H1 (cell line): ENCODE data around the gene EXOSC1. TPM values are rescaled to one million over a fixed set of nuclear protein-coding genes. Genes with fewer than 3 reads are reported as not detected.

Source experiments
- CTCF ChIA-PET: fragments of 300-600 bp; sonication (Branson Sonifier 250); formaldehyde crosslinking; loops from one replicate; lab custom pipeline; 2021; ENCODE audit not compliant: partially characterized antibody; lab: Charles Lee
- POLR2A ChIA-PET: fragments of 300-600 bp; sonication (Branson Sonifier 250); formaldehyde crosslinking; loops from one replicate; lab custom pipeline; 2021; ENCODE audit warnings: inconsistent platforms; ENCODE audit not compliant: partially characterized antibody; lab: Charles Lee
- DNase-seq, 2 experiments: peaks; one replicate each; pipeline versions ENCODE4 v3.0.0 to v3.0.0-alpha.2; 2010 to 2022; ENCODE audit warnings: low spot score in 2 of 2, low read depth in 1 of 2, mixed read lengths in 1 of 2
- FAIRE-seq: peaks from 2 replicates; lab custom pipeline; 2011; peaks lifted over from hg19 to GRCh38; lab: Jason Lieb, UNC
- H2AFZ ChIP-seq: 2 replicates; pipeline ENCODE4 v1.8.1; 2012; ENCODE audit warnings: low read length, inconsistent platforms
- H2AK5ac ChIP-seq: 2 replicates; pipeline ENCODE4 v1.6.1; 2013; ENCODE audit warnings: low read depth, low read length
- H2BK120ac ChIP-seq: replicated peaks from 2 replicates; pipeline ENCODE3; 2013; ENCODE audit warnings: low read depth, low read length, inconsistent platforms
- H2BK12ac ChIP-seq: 2 replicates; pipeline ENCODE4 v1.6.1; 2013; ENCODE audit warnings: low read depth, low read length
- H2BK15ac ChIP-seq: 2 replicates; pipeline ENCODE4 v1.6.1; 2013; ENCODE audit warnings: low read length
- H2BK20ac ChIP-seq: 2 replicates; pipeline ENCODE4 v1.6.1; 2013; ENCODE audit warnings: low read length
- H2BK5ac ChIP-seq: 2 replicates; pipeline ENCODE4 v1.6.1; 2013; ENCODE audit warnings: low read depth, low read length
- H3K14ac ChIP-seq: 2 replicates; pipeline ENCODE4 v1.6.1; 2013; ENCODE audit warnings: inconsistent platforms; ENCODE audit not compliant: insufficient read length
- H3K18ac ChIP-seq: 2 replicates; pipeline ENCODE4 v1.6.1; 2013; ENCODE audit warnings: low read length; ENCODE audit errors: extremely low read depth
- H3K23ac ChIP-seq: 2 replicates; pipeline ENCODE4 v1.6.1; 2013; ENCODE audit warnings: inconsistent platforms; ENCODE audit not compliant: insufficient read length
- H3K23me2 ChIP-seq: 2 replicates; pipeline ENCODE4 v1.6.1; 2013; ENCODE audit warnings: low read depth, low read length
- H3K27ac ChIP-seq: 2 replicates; pipeline ENCODE4 v1.6.1; 2011; ENCODE audit warnings: low read depth, low read length, inconsistent platforms
- H3K27me3 ChIP-seq, 4 experiments: replicated peaks in 1 of 4; 1 replicate in 1 of 4; 2 replicates in 3 of 4; pipeline versions ENCODE4 v1.6.1 to v1.8.1; 2011 to 2013; ENCODE audit warnings: low read length in 3 of 4, mild to moderate bottlenecking in 3 of 4, inconsistent platforms in 2 of 4, mixed read lengths in 2 of 4, moderate library complexity in 1 of 4; ENCODE audit not compliant: control insufficient read depth in 3 of 4, insufficient read depth in 3 of 4; ENCODE audit errors: extremely low read depth in 1 of 4
- H3K36me3 ChIP-seq, 4 experiments: 2 replicates each; pipeline versions ENCODE4 v1.6.1 to v1.8.1; 2011 to 2013; ENCODE audit warnings: mild to moderate bottlenecking in 4 of 4, low read length in 3 of 4, moderate library complexity in 2 of 4, control low read depth in 1 of 4, inconsistent platforms in 1 of 4; ENCODE audit not compliant: insufficient read depth in 4 of 4, control insufficient read depth in 2 of 4
- H3K4ac ChIP-seq: replicated peaks from 2 replicates; pipeline ENCODE3; 2013; ENCODE audit warnings: low read length, low read depth, mixed read lengths, inconsistent platforms; ENCODE audit not compliant: insufficient read length
- H3K4me1 ChIP-seq, 4 experiments: replicated peaks in 1 of 4; 1 replicate in 1 of 4; 2 replicates in 3 of 4; pipeline versions ENCODE4 v1.6.1 to v1.8.1; 2011 to 2013; ENCODE audit warnings: low read length in 3 of 4, inconsistent platforms in 2 of 4, mixed read lengths in 1 of 4; ENCODE audit not compliant: insufficient read depth in 4 of 4, control insufficient read depth in 3 of 4
- H3K4me2 ChIP-seq, 2 experiments: 2 replicates each; pipeline versions ENCODE4 v1.6.1 to v1.8.1; 2011 to 2013; ENCODE audit warnings: low read depth in 2 of 2, low read length in 2 of 2, control low read depth in 1 of 2, inconsistent platforms in 1 of 2, mild to moderate bottlenecking in 1 of 2; ENCODE audit not compliant: insufficient read depth in 1 of 2
- H3K4me3 ChIP-seq, 4 experiments: fragments of 200-600, 300-600 bp in 1 of 4; sonication (generic), shearing (Covaris generic), sonication (Bioruptor Twin) in 1 of 4; 2 replicates each; pipeline versions ENCODE4 v1.5.1 to v1.8.1; 2011 to 2016; ENCODE audit warnings: low read length in 4 of 4, low read depth in 3 of 4, control low read depth in 2 of 4, inconsistent platforms in 2 of 4, mild to moderate bottlenecking in 2 of 4, mixed read lengths in 1 of 4, moderate library complexity in 1 of 4; ENCODE audit not compliant: insufficient read depth in 2 of 4; ENCODE audit errors: extremely low read depth in 1 of 4
- H3K56ac ChIP-seq: replicated peaks from 2 replicates; pipeline ENCODE3; 2013; ENCODE audit warnings: low read depth, mild to moderate bottlenecking, mixed read lengths, low read length, inconsistent platforms; ENCODE audit not compliant: insufficient read length
- H3K79me1 ChIP-seq: 2 replicates; pipeline ENCODE4 v1.6.1; 2013; ENCODE audit warnings: low read depth, low read length, control low read depth
- H3K79me2 ChIP-seq, 2 experiments: 2 replicates each; pipeline versions ENCODE4 v1.6.1 to v1.8.1; 2012 to 2013; ENCODE audit warnings: low read length in 2 of 2, mild to moderate bottlenecking in 2 of 2, inconsistent platforms in 1 of 2; ENCODE audit not compliant: insufficient read depth in 2 of 2, control insufficient read depth in 1 of 2
- H3K9ac ChIP-seq, 4 experiments: replicated peaks in 1 of 4; 1 replicate in 1 of 4; 2 replicates in 3 of 4; pipeline versions ENCODE4 v1.6.1 to v1.8.1; 2011 to 2013; ENCODE audit warnings: low read depth in 3 of 4, low read length in 3 of 4, control low read depth in 2 of 4, mild to moderate bottlenecking in 2 of 4, moderate library complexity in 2 of 4, inconsistent platforms in 1 of 4; ENCODE audit errors: extremely low read depth in 1 of 4
- H3K9me3 ChIP-seq, 2 experiments: 2 replicates each; pipeline versions ENCODE4 v1.6.1 to v1.8.1; 2012 to 2013; ENCODE audit warnings: mild to moderate bottlenecking in 2 of 2, moderate library complexity in 2 of 2, control low read depth in 1 of 2, inconsistent platforms in 1 of 2, low read depth in 1 of 2, low read length in 1 of 2, mixed read lengths in 1 of 2; ENCODE audit not compliant: insufficient read depth in 2 of 2
- H4K20me1 ChIP-seq, 2 experiments: replicated peaks in 1 of 2; 2 replicates each; pipeline versions ENCODE3 to v1.8.1; 2011 to 2013; ENCODE audit warnings: inconsistent platforms in 2 of 2, low read length in 2 of 2, mild to moderate bottlenecking in 1 of 2; ENCODE audit not compliant: insufficient read depth in 2 of 2, control insufficient read depth in 1 of 2
- H4K5ac ChIP-seq: 2 replicates; pipeline ENCODE4 v1.6.1; 2013; ENCODE audit warnings: low read length, low read depth, mixed read lengths, inconsistent platforms; ENCODE audit not compliant: insufficient read length
- H4K8ac ChIP-seq: 2 replicates; pipeline ENCODE4 v1.8.0; 2013; ENCODE audit warnings: mild to moderate bottlenecking, moderate library complexity, low read length, inconsistent platforms; ENCODE audit not compliant: insufficient read depth; ENCODE audit errors: extremely low read depth
- H4K91ac ChIP-seq: replicated peaks from 2 replicates; pipeline ENCODE3; 2013; ENCODE audit warnings: low read length, mixed read lengths, inconsistent platforms; ENCODE audit not compliant: insufficient read length
- BACH1 ChIP-seq: IDR thresholded peaks from 2 replicates; pipeline ENCODE4 v1.6.1; 2012; ENCODE audit warnings: low read length, improper control_type of control experiment
- BRCA1 ChIP-seq: IDR thresholded peaks from 2 replicates; pipeline ENCODE4 v1.6.1; 2012; ENCODE audit warnings: low read depth, low read length, improper control_type of control experiment
- EGR1 ChIP-seq: IDR thresholded peaks from 2 replicates; pipeline ENCODE4 v1.6.1; 2011; ENCODE audit warnings: low read depth, low read length, borderline replicate concordance
- GABPA ChIP-seq: IDR thresholded peaks from 2 replicates; pipeline ENCODE4 v1.6.1; 2011; ENCODE audit warnings: mild to moderate bottlenecking, low read length, moderate library complexity, borderline replicate concordance; ENCODE audit not compliant: insufficient read depth
- HDAC2 ChIP-seq, 2 experiments: fragments of 300-600 bp in 1 of 2; sonication (generic) in 1 of 2; IDR thresholded peaks; 2 replicates each; pipeline ENCODE4 v1.6.1; 2011 to 2012; ENCODE audit warnings: low read depth in 2 of 2, low read length in 2 of 2, mild to moderate bottlenecking in 2 of 2, moderate library complexity in 2 of 2, borderline replicate concordance in 1 of 2, inconsistent platforms in 1 of 2
- JUN ChIP-seq: IDR thresholded peaks from 2 replicates; pipeline ENCODE4 v1.6.1; 2011; ENCODE audit warnings: low read depth, mild to moderate bottlenecking, improper control_type of control experiment, low read length
- KDM5A ChIP-seq: fragments of 200-600 bp; IDR thresholded peaks from 2 replicates; pipeline ENCODE4 v1.7.1; 2012; ENCODE audit warnings: mild to moderate bottlenecking, low read length, inconsistent platforms, mixed read lengths
- PHF8 ChIP-seq: fragments of 200-600 bp; sonication (generic); conservative IDR thresholded peaks from 2 replicates; pipeline ENCODE4 v1.7.1; 2012; ENCODE audit warnings: low read depth, mild to moderate bottlenecking, inconsistent platforms, low read length, moderate library complexity
- RAD21 ChIP-seq, 2 experiments: IDR thresholded peaks in 1 of 2; conservative IDR thresholded peaks in 1 of 2; 2 replicates each; pipeline ENCODE4 v1.6.1; 2011; ENCODE audit warnings: low read depth in 2 of 2, low read length in 2 of 2, improper control_type of control experiment in 1 of 2, inconsistent platforms in 1 of 2, mild to moderate bottlenecking in 1 of 2, moderate library complexity in 1 of 2
- SIN3A ChIP-seq, 2 experiments: IDR thresholded peaks in 1 of 2; conservative IDR thresholded peaks in 1 of 2; 2 replicates each; pipeline ENCODE4 v1.6.1; 2011 to 2012; ENCODE audit warnings: low read length in 2 of 2, improper control_type of control experiment in 1 of 2, low read depth in 1 of 2, mild to moderate bottlenecking in 1 of 2
- TAF7 ChIP-seq: optimal IDR thresholded peaks from 2 replicates; pipeline ENCODE3; 2011; ENCODE audit warnings: low read depth, mild to moderate bottlenecking, inconsistent platforms, low read length, moderate library complexity, borderline replicate concordance
- USF2 ChIP-seq: IDR thresholded peaks from 2 replicates; pipeline ENCODE4 v1.6.1; 2011; ENCODE audit warnings: low read length, improper control_type of control experiment
- WGBS, 2 experiments: shearing (Covaris generic) in 1 of 2; methylation state at CpG; one replicate each; pipeline versions ENCODE4 v1.1.6 to v1.1.7; 2013 to 2015; ENCODE audit warnings: low lambda C conversion rate in 2 of 2, mixed read lengths in 2 of 2, inconsistent platforms in 1 of 2, low coverage in 1 of 2, missing lambda C conversion rate in 1 of 2; ENCODE audit not compliant: insufficient replicate concordance in 2 of 2, insufficient coverage in 1 of 2, insufficient read length in 1 of 2; ENCODE audit errors: extremely low coverage in 1 of 2, missing lambda C conversion rate in 1 of 2; 5-methylcytosine and 5-hydroxymethylcytosine counted together
- polyA plus RNA-seq, 7 experiments: library from polyadenylated mRNA; depleted of rRNA in 3 of 7; stranded (reverse) in 5 of 7; unstranded in 2 of 7; fragments of >200 nt in 5 of 7; fragments of 200-250 nt in 2 of 7; gene quantifications; 1 replicate in 5 of 7; 2 replicates in 1 of 7; 4 replicates in 1 of 7; pipeline versions ENCODE4 v1.2.1 to v1.2.3, GENCODE V29; 2011 to 2013; ENCODE audit warnings: missing spikeins in 2 of 7, mixed read lengths in 2 of 7
- total RNA-seq: library from RNA; stranded (reverse); fragmentation: NEBNext Ultra II Directional; extraction: Animal tissue kit (Norgen Biotek cat#: 25700); gene quantifications from 2 replicates; pipeline ENCODE4 v1.2.1, GENCODE V29; 2021

Gene EXOSC1
- total and polyA plus RNA-seq, 2 of the 8 experiments (the other 6 are each of a cell fraction or from before 2014, with no cell fraction given), result 52.1 to 68.1 TPM

DNA sequence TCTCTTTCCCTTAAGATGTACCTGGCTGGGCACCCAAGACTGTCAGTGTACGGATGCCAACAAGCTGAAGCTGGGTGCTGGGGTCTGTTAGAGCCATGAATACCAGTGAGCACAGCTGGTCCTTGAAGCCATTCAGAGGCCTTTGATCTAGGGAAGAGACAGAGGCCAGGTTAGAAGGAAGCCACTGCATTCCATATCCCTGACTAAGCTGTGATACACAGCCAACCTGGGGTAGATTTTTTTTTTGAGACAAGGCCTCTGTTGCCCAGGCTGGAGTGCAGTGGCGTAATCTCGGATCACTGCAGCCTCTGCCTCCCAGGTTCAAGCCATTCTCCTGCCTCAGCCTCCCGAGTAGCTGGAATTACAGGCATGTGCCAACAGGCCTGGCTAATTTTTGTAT is 20.9 kb upstream of the EXOSC1 start:
- Histone ChIP-seq H2BK20ac (no peak overlapping the region), H3K4ac (no peak overlapping the region), H3K9me3 (no peaks in the 10 kb centered on the region), H3K4me3 (no peak overlapping the region), H3K27ac (no peak overlapping the region), H3K18ac (no peak overlapping the region), H2AFZ (no peak overlapping the region), H3K79me1 (no peaks in the 10 kb centered on the region), H2BK5ac (no peak overlapping the region), H3K23ac (no peak overlapping the region), H4K5ac (no peak overlapping the region), H3K23me2 (no peaks in the 10 kb centered on the region), H3K27me3 (no peaks in the 10 kb centered on the region), H3K14ac (no peak overlapping the region), H4K91ac (no peak overlapping the region), H2AK5ac (no peak overlapping the region), H3K56ac (no peak overlapping the region), H2BK15ac (no peak overlapping the region), H2BK12ac (no peak overlapping the region), H3K9ac (no peak overlapping the region), H2BK120ac (no peak overlapping the region), H4K8ac (no peak overlapping the region), H4K20me1 (peaks cover 3 to 4% of the 10 kb centered on the region in 2 experiments), H3K36me3 (peaks cover 30 to 86% (median 66%) of the 10 kb centered on the region in 4 experiments), H3K4me2 (no peak overlapping the region), H3K79me2 (no peaks in the 10 kb centered on the region), H3K4me1 (no peaks in the 10 kb centered on the region)
- WGBS, 2 experiments, result 88% methylated on average over 4 of the region's 4 CpGs; no CpG with 5 or more reads in 1 of the 2 experiments
- POLR2A ChIA-PET, result interaction anchor here (0.9 to 12.5 kb wide), 8 partner anchors 9 to 66 kb away, joined by 3 to 105 read pairs (median 4); no protein-coding TSS in a partner anchor
- FAIRE-seq, result no peak
- CTCF ChIA-PET, result interaction anchor here (0.6 to 5.5 kb wide), 15 partner anchors 9 to 147 kb away, joined by 3 to 65 read pairs (median 6); partner anchors contain the start of gene ANKRD2
- DNase-seq, result no peak
- TF ChIP-seq BRCA1 (no peak), USF2 (no peak), KDM5A (no peak), TAF7 (no peak), RAD21 (IDR thresholded peaks at IDR 0.05 in 1 of 2, conservative IDR thresholded peaks at IDR 0.05 in 1 of 2; ENCODE audit: low read depth in 2 of 2, low read length in 2 of 2) (no peak), GABPA (no peak), SIN3A (conservative IDR thresholded peaks at IDR 0.05 in 1 of 2, IDR thresholded peaks at IDR 0.05 in 1 of 2; ENCODE audit: low read depth in 1 of 2, low read length in 2 of 2) (no peak), EGR1 (no peak), HDAC2 (IDR thresholded peaks at IDR 0.05; ENCODE audit: borderline replicate concordance in 1 of 2, low read depth in 2 of 2, low read length in 2 of 2) (no peak), PHF8 (no peak), BACH1 (no peak), JUN (no peak)
